SH-SY5Y (cell line): ENCODE data around the gene SLC50A1.

Experiments
- GATA2 ChIP-seq: IDR thresholded peaks from 2 replicates; pipeline ENCODE4 v1.6.1; 2011; ENCODE audit warnings: mild to moderate bottlenecking, low read depth, low read length
- GATA3 ChIP-seq: IDR thresholded peaks from 2 replicates; pipeline ENCODE4 v1.6.1; 2011; ENCODE audit warnings: low read depth, mild to moderate bottlenecking, low read length, moderate library complexity

GRCh38 chr1:155173478-155174323 lies 38.0 kb downstream of the SLC50A1 start, which contains the start of gene TRIM46:
- TF ChIP-seq GATA2 = no peak
- no peak for TF ChIP-seq GATA3
